A673 (cell line): ENCODE data around the gene HEBP1. TPM values are rescaled to one million over a fixed set of nuclear protein-coding genes. Genes with fewer than 3 reads are reported as not detected.

Experiments used
- BruUV-seq: library from RNA; stranded (reverse); fragments of 400-500 nt; replicated peaks from 2 replicates; lab custom pipeline; 2021; lab: Mats Ljungman, UMichigan
- CTCF ChIA-PET: fragments of 300-600 bp; sonication (Branson Sonifier 250); formaldehyde crosslinking; loops from one replicate; lab custom pipeline; 2022; ENCODE audit warnings: antibody characterized with exemption; lab: Charles Lee
- POLR2A ChIA-PET: fragments of 300-600 bp; sonication (Branson Sonifier 250); formaldehyde crosslinking; loops from one replicate; lab custom pipeline; 2022; ENCODE audit warnings: antibody characterized with exemption; ENCODE audit not compliant: low non-redundant PET; lab: Charles Lee
- DNase-seq: peaks from one replicate; pipeline ENCODE4 v3.0.0-alpha.2; 2015; ENCODE audit warnings: low spot score
- H3K27ac ChIP-seq: fragments of 200-600 bp; sonication (generic); 2 replicates; pipeline ENCODE4 v1.5.1; 2016; ENCODE audit warnings: mixed run types, low read depth, mild to moderate bottlenecking, mixed read lengths, antibody characterized with exemption, low read length; ENCODE audit not compliant: poor library complexity, severe bottlenecking
- H3K27me3 ChIP-seq: fragments of 200-600 bp; sonication (generic); replicated peaks from 2 replicates; pipeline ENCODE4 v1.6.1; 2017; ENCODE audit warnings: mixed run types, low read depth, mild to moderate bottlenecking, mixed read lengths, antibody characterized with exemption, low read length; ENCODE audit not compliant: insufficient read depth, poor library complexity
- H3K36me3 ChIP-seq: fragments of 200-600 bp; sonication (generic); 2 replicates; pipeline ENCODE4 v1.6.1; 2016; ENCODE audit warnings: mixed run types, mild to moderate bottlenecking, mixed read lengths, antibody characterized with exemption, low read length; ENCODE audit not compliant: insufficient read depth, poor library complexity, severe bottlenecking
- H3K4me1 ChIP-seq: fragments of 200-600 bp; sonication (generic); 2 replicates; pipeline ENCODE4 v1.6.1; 2017; ENCODE audit warnings: mixed run types, mild to moderate bottlenecking, mixed read lengths, antibody characterized with exemption, low read length; ENCODE audit not compliant: insufficient read depth, poor library complexity, severe bottlenecking
- H3K4me3 ChIP-seq: fragments of 200-600 bp; sonication (generic); 2 replicates; pipeline ENCODE4 v1.5.1; 2016; ENCODE audit warnings: low read depth, mixed run types, mild to moderate bottlenecking, mixed read lengths, low read length; ENCODE audit not compliant: poor library complexity, severe bottlenecking
- H3K9me3 ChIP-seq: fragments of 200-600 bp; sonication (generic); 2 replicates; pipeline ENCODE4 v1.6.1; 2016; ENCODE audit warnings: mixed run types, low read depth, mild to moderate bottlenecking, mixed read lengths, antibody characterized with exemption, low read length; ENCODE audit not compliant: poor library complexity, severe bottlenecking
- EZH2 ChIP-seq: fragments of 200-600 bp; sonication (generic); IDR thresholded peaks from 2 replicates; pipeline ENCODE4 v1.6.1; 2017; ENCODE audit warnings: borderline replicate concordance, low read depth, mild to moderate bottlenecking, mixed read lengths, antibody characterized with exemption, low read length; ENCODE audit not compliant: poor library complexity, severe bottlenecking
- intact Hi-C: fragments of 100-400 bp; cut with micrococcal nuclease; formaldehyde crosslinking; loops from one replicate; pipeline ENCODE4 v1.10.0; 2022; ENCODE audit not compliant: unreplicated experiment
- total RNA-seq: library from RNA; stranded (reverse); gene quantifications from 2 replicates; pipeline ENCODE4 v1.2.3, GENCODE V29; 2021
- TF ChIP-seq, protein P1 (sequence below): fragments of 300-800, 200-600 bp; sonication (generic); conservative IDR thresholded peaks from 2 replicates; pipeline ENCODE4 v1.5.1; 2017; ENCODE audit warnings: low read depth, mild to moderate bottlenecking, antibody characterized with exemption, low read length, moderate library complexity, mixed read lengths

HEBP1 gene
- total RNA-seq, 1 experiment from 2014 or later, result 28.1 TPM

- CTCF ChIA-PET, result no interaction called here
Observed at GRCh38 chr12:12933742-12934141, 66.3 kb downstream of the HEBP1 start.

DNA sequence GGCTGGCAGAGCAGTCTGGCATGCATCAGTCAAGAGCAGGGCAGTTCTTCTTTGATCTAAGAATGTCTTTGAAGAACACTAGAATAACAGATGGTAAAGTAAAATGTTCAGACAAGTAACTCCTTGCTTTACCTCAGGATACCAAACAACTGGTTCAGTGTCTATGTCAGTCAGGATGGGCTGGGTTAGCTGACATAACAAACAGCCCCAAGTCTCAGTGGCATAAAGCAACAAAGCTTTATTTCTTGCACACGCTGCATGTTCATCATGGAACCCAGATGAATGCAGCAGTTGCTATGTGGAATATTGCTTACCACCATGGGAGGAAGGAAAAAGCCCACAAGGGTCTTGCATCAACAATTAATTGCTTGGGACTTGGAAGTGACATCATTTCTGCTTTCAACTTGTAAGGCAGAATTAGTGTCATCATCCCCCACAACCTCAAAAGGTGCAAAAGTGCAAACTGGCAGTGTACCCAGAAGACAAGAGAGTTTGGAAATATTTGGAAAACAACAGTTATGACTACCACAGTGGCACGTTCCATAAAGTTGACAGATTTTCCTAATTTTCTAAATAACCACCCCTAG is 69.3 kb downstream of the HEBP1 start:
- CTCF ChIA-PET, result no interaction called here
- DNase-seq, result no peak
- intact Hi-C loops, result no loop called here
- no peaks in the 10 kb centered on the region for H3K4me1 ChIP-seq
- no TSS peak for BruUV-seq
- H3K4me3 ChIP-seq, result no peak overlapping the region
- POLR2A ChIA-PET, result no interaction called here
- TF ChIP-seq, protein P1, sequence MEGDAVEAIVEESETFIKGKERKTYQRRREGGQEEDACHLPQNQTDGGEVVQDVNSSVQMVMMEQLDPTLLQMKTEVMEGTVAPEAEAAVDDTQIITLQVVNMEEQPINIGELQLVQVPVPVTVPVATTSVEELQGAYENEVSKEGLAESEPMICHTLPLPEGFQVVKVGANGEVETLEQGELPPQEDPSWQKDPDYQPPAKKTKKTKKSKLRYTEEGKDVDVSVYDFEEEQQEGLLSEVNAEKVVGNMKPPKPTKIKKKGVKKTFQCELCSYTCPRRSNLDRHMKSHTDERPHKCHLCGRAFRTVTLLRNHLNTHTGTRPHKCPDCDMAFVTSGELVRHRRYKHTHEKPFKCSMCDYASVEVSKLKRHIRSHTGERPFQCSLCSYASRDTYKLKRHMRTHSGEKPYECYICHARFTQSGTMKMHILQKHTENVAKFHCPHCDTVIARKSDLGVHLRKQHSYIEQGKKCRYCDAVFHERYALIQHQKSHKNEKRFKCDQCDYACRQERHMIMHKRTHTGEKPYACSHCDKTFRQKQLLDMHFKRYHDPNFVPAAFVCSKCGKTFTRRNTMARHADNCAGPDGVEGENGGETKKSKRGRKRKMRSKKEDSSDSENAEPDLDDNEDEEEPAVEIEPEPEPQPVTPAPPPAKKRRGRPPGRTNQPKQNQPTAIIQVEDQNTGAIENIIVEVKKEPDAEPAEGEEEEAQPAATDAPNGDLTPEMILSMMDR, result no peak
- TF ChIP-seq EZH2, result no peak
- H3K27ac ChIP-seq, result no peak overlapping the region
- H3K9me3 ChIP-seq, result no peaks in the 10 kb centered on the region
- H3K27me3 ChIP-seq, result no peaks in the 10 kb centered on the region
- H3K36me3 ChIP-seq, result no peaks in the 10 kb centered on the region

More at GRCh38 chr12:12933742-12934141, 66.3 kb downstream of the HEBP1 start:
- Histone ChIP-seq H3K9me3 (no peaks in the 10 kb centered on the region), H3K36me3 (no peaks in the 10 kb centered on the region), H3K4me1 (no peaks in the 10 kb centered on the region), H3K4me3 (no peak overlapping the region), H3K27me3 (no peaks in the 10 kb centered on the region), H3K27ac (no peak overlapping the region)
- DNase-seq, result no peak
- no peak for TF ChIP-seq EZH2
- BruUV-seq, result no TSS peak
- POLR2A ChIA-PET, result no interaction called here
- intact Hi-C loops, result no loop called here

DNA sequence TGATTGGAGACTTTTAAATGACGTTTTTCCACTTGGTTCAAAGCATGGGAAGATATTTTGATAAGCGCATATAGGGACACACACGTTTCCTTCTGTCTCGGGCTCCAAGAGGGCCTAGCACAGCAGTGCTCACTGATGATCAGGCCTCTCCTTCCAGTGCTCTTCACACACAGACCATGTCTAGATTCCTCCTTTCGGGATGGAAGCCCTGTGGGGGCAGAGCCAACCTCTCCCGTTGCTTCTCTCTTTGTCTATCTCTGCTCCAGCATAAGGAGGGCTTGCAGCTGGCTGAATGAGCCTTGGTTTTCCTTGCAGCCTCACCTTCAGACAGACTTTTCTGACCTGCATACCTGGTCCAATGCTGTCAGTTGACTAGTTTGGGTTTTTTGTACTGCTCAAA is 70.4 kb downstream of the HEBP1 start:
- no TSS peak for BruUV-seq
- Histone ChIP-seq H3K4me1 (no peaks in the 10 kb centered on the region), H3K9me3 (no peaks in the 10 kb centered on the region), H3K4me3 (no peak overlapping the region), H3K36me3 (no peaks in the 10 kb centered on the region), H3K27ac (no peak overlapping the region), H3K27me3 (no peaks in the 10 kb centered on the region)
- intact Hi-C loops, result no loop called here
- ChIA-PET POLR2A (no interaction called here), CTCF (no interaction called here)
- DNase-seq, result no peak
- TF ChIP-seq EZH2, result no peak
- TF ChIP-seq, protein P1, result no peak
